ENCODE results near the gene EPS8L3.

Gene EPS8L3

DNA sequence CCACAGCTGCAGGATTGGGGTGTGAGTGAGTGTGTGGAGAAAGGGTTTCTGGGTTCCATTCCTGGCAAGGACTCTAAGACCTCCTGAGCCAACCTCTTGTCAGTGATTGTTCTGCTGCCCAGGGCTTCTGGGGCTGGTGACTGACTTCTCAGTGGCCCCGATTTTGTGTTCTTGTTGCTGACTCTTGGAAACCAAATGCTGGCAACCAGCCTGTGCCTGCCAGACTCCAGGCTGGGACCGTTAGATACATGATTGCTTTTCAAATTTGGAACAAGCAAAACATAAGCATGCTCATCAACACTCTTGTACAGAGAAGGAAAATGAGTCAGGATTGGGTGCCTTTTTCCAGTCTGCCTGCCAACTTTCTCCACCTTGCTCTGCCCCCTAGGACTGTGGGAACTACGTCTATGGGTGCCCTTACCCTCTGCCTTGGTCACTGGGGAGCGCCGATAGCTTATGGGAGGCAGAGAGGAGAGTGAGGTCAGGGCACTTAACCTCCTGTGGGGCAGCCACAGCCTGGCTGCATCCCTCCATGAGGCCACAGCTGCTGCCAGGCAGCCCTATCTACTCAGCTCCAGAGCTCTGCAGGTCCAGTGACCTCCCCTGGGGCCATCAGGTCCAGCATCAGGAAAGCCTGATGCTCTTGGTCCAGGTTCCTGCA, 39.3 kb upstream of the EPS8L3 start:
- no peak for TF ChIP-seq POLR2AphosphoS5 (IDR thresholded peaks at IDR 0.05; ENCODE audit: low read depth, low read length)
- TF ChIP-seq FOXP2 (optimal IDR thresholded peaks at IDR 0.05; ENCODE audit: borderline replicate concordance, extremely low read depth, extremely low read length, insufficient read depth): no peak
- TF ChIP-seq, protein P1, sequence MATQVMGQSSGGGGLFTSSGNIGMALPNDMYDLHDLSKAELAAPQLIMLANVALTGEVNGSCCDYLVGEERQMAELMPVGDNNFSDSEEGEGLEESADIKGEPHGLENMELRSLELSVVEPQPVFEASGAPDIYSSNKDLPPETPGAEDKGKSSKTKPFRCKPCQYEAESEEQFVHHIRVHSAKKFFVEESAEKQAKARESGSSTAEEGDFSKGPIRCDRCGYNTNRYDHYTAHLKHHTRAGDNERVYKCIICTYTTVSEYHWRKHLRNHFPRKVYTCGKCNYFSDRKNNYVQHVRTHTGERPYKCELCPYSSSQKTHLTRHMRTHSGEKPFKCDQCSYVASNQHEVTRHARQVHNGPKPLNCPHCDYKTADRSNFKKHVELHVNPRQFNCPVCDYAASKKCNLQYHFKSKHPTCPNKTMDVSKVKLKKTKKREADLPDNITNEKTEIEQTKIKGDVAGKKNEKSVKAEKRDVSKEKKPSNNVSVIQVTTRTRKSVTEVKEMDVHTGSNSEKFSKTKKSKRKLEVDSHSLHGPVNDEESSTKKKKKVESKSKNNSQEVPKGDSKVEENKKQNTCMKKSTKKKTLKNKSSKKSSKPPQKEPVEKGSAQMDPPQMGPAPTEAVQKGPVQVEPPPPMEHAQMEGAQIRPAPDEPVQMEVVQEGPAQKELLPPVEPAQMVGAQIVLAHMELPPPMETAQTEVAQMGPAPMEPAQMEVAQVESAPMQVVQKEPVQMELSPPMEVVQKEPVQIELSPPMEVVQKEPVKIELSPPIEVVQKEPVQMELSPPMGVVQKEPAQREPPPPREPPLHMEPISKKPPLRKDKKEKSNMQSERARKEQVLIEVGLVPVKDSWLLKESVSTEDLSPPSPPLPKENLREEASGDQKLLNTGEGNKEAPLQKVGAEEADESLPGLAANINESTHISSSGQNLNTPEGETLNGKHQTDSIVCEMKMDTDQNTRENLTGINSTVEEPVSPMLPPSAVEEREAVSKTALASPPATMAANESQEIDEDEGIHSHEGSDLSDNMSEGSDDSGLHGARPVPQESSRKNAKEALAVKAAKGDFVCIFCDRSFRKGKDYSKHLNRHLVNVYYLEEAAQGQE (IDR thresholded peaks at IDR 0.05; ENCODE audit: insufficient read depth in 1 of 2, low read depth in 2 of 2, low read length in 2 of 2): no peak
- TF ChIP-seq TAF1 (IDR thresholded peaks at IDR 0.05; ENCODE audit: borderline replicate concordance, insufficient read depth, low read length): no peak
- no peak for TF ChIP-seq SIN3A (IDR thresholded peaks at IDR 0.05; ENCODE audit: borderline replicate concordance, insufficient read depth, low read length)

GRCh38 chr1:109802136-109802900, 38.6 kb upstream of the EPS8L3 start:
- TF ChIP-seq FOXP2 (optimal IDR thresholded peaks at IDR 0.05; ENCODE audit: borderline replicate concordance, extremely low read depth, extremely low read length, insufficient read depth): no peak
- no peak for TF ChIP-seq POLR2AphosphoS5 (IDR thresholded peaks at IDR 0.05; ENCODE audit: low read depth, low read length)
- TF ChIP-seq TAF1 (IDR thresholded peaks at IDR 0.05; ENCODE audit: borderline replicate concordance, insufficient read depth, low read length): no peak
- TF ChIP-seq, protein P1 (IDR thresholded peaks at IDR 0.05; ENCODE audit: insufficient read depth in 1 of 2, low read depth in 2 of 2, low read length in 2 of 2): no peak
- no peak for TF ChIP-seq SIN3A (IDR thresholded peaks at IDR 0.05; ENCODE audit: borderline replicate concordance, insufficient read depth, low read length)

GRCh38 chr1:109801791-109802135, 38.0 kb upstream of the EPS8L3 start:
- TF ChIP-seq POLR2AphosphoS5 (IDR thresholded peaks at IDR 0.05; ENCODE audit: low read depth, low read length): no peak
- TF ChIP-seq FOXP2 (optimal IDR thresholded peaks at IDR 0.05; ENCODE audit: borderline replicate concordance, extremely low read depth, extremely low read length, insufficient read depth): no peak
- TF ChIP-seq TAF1 (IDR thresholded peaks at IDR 0.05; ENCODE audit: borderline replicate concordance, insufficient read depth, low read length): no peak
- TF ChIP-seq, protein P1 (IDR thresholded peaks at IDR 0.05; ENCODE audit: insufficient read depth in 1 of 2, low read depth in 2 of 2, low read length in 2 of 2): no peak
- TF ChIP-seq SIN3A (IDR thresholded peaks at IDR 0.05; ENCODE audit: borderline replicate concordance, insufficient read depth, low read length): no peak

DNA sequence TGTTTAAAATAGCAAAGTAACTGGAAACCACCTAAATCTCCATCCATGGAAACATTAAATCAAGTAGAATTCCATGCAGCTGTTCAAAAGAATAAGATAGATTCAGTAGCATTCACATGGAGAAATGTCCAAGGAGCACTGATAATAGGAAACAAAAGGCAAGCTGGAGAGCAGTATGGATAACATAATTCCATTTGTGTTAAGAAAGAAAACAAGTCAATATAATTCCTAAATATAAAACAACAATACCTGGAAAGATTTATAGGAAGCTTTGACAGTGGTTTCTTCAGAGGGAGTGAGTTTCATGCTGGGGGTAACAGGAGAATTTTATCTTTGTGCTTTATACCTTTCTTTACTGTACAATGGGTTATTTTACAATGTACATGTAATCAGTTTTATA, 36.6 kb upstream of the EPS8L3 start:
- no peak for TF ChIP-seq POLR2AphosphoS5 (IDR thresholded peaks at IDR 0.05; ENCODE audit: low read depth, low read length)

- no peak for TF ChIP-seq POLR2AphosphoS5 (IDR thresholded peaks at IDR 0.05; ENCODE audit: low read depth, low read length)
- no peak for TF ChIP-seq TAF1 (IDR thresholded peaks at IDR 0.05; ENCODE audit: borderline replicate concordance, insufficient read depth, low read length)
- no peak for TF ChIP-seq FOXP2 (optimal IDR thresholded peaks at IDR 0.05; ENCODE audit: borderline replicate concordance, extremely low read depth, extremely low read length, insufficient read depth)
- no peak for TF ChIP-seq SIN3A (IDR thresholded peaks at IDR 0.05; ENCODE audit: borderline replicate concordance, insufficient read depth, low read length)
- TF ChIP-seq, protein P1 (IDR thresholded peaks at IDR 0.05; ENCODE audit: insufficient read depth in 1 of 2, low read depth in 2 of 2, low read length in 2 of 2): no peak
Measured at GRCh38 chr1:109799445-109799844, 35.7 kb upstream of the EPS8L3 start.

All from PFSK-1 (cell line).